Inferior parietal cortex (tissue), 1 donor: ENCODE results near the gene CYP19A1.

Experiments
- DNase-seq: peaks from one replicate; pipeline ENCODE4 v3.0.0-alpha.2; 2016; ENCODE audit errors: extremely low spot score

The CYP19A1 gene

DNA sequence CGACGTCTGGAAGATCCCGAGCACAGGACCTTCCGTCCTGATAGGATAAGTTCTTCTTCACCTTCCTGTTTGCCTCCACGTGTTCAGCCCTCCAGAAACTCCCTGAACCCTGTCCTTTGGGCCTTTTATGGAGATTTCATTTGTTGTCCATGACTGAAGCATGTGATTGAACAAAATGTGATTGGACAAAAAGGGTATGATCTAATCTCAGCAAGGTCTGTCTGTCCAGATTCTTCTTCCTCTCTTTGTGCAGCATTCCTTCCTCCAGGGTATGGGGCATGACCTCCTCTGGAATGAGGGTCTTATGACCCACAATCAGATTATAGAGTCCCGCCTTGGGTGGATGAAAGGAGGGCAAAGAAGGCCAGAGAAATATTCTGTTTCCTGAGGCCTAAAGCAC, at the start of gene CYP19A1:
Gene CYP19A1 (minus strand): TSS at position 101 of the 400 bp plus-strand sequence. CDS start 95,684 bp downstream, outside the sequence.
- no peak for DNase-seq

GRCh38 chr15:51387699-51388041, 49.3 kb upstream of the CYP19A1 start:
- no peak for DNase-seq

DNA sequence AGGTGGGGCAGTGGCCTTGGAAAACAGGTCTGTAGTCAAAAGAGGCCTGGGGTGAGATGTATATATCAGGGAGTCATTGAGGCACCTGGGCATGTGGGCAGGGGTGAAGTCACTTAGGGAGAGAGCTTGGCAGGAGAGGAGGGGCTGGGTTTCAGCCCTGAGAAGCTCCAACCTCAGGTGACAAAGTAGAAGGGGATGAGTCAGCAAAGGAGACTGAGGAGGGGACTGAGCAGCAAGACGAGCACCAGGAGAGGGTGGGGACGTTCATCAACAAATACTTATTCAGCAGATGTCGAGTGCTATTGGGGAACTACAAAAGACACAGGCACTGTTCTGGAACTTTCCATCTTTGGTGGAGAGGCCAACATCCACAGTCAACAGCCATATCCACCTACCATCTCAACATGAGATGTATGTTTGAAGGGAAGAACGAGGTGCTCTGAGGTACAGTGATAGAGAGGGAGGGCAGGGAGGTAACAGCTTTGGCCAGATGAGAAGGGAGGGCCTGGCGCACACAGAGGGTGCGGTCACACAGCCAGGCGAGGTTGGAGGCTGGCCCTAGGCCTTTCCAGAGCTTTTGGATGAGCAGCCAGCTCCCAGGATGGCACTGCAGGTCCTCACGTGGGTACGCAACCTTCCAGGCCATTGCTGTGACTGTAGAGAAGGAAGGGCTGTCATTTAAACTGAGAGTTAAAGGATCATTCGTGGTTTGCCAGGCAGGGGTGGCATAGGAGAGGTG, 48.7 kb upstream of the CYP19A1 start:
- DNase-seq = no peak

DNA sequence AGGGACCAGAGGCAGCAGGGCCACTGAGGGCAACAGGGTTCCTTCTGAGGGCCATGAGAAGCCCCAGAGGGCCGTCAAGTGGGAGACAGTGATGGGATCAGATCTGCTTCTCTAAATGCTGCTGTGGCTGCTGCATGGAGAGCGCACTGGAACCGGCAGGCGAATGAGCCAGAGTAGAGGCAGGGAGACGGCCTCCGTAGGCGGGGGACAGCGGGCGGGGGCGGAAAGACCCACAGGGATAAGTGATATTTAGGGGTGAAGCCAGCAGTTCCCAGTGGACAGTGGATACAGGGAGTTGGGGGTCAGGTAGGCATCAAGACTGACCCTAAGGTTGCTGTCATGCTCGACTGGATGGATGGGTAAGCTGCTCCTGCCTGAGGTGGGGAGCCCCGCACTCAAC, 48.1 kb upstream of the CYP19A1 start:
- DNase-seq = no peak

DNA sequence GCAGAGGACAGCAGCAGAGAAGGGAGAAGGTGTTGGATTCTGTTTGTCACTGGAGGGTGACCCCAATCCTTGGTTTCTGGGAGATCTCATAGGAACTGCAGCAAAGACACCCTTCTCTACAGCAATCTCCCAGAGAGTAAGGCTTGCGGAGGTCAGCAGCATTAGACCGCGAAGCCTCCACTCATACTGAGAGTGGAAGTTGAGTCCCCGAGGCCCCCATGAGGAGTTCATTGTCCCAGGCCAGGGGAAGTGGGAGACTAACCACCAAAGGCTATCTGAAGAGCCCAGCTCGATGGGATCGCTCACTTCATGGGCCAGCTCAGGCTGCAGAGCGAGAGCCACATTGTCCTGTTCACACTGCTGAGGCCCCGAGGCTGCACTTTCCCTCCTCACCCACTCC, 47.6 kb upstream of the CYP19A1 start:
- no peak for DNase-seq

DNA sequence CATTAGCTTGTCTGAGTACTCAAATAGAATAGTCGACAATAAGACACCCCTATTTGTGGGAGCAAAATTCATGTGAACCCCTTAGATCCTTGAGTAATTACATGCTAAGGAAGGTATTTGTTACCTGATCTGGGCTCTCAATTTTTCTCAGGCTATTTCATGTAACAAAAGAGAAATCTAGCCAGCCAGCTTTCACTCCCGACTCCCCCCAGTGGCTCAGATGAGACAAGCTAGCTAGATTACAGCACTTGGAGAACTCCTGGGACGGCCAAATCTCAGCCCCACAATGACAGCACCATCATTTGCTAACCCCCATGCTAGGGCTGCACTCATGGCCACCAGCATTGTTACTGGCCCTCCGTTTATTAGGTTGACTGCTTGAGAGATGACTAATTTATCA, 44.4 kb upstream of the CYP19A1 start:
- DNase-seq = peak; percentile 65

GRCh38 chr15:51380999-51381806, 42.8 kb upstream of the CYP19A1 start:
- peak; percentile 88 for DNase-seq

DNA sequence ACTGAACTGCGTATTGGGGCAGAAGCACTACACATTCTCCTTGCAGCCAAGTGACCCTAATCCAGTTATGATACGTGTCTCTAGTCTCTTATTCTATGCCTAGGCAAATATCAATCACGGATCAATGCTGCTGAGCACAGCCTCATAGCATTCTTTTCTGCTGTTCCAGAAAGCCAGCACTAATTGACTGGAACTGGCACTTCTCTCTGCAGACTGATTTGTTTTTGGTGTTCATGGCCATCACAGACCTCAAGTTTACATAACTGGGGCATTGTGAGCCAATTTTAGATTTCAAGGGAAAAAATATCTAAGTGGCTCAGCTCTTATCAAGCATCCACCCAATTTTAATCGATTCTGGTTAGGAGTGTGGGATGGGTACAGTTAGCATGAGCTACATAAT, 41.0 kb upstream of the CYP19A1 start:
- no peak for DNase-seq

- no peak for DNase-seq
Measured at GRCh38 chr15:51378406-51378805, 40.0 kb upstream of the CYP19A1 start.

DNA sequence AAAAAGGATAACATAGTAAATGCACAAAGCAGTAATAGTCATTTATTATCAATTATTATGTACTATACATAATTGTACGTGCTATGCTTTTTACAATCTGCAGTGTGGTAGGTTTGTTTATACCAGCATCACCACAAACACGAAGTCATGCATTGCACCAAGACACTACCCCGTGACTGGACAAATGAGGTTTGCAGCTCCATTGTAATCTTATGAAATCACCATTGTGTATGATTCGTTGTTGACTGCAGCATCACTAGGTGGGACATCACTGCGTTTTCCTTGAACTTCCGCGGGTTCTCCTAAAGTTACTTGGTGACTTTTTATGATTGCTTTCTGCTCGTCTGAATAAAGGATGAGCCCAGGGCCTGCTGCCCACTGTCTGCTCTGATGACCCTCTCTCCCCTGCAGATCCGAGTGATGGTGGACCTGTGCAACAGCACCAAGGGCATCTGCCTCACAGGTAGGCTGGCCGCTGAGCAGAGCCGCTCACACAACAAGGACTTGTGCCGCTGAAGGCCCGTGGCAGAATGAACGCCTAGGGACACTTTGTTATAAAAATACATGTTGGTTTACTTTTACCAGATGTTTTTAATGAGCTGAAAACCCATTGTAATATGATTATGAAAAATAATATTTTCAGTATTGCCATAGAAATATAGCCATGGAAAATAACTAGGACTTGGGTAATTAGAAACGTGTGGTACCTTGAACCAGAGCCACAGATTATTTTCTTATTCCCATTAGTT, 38.8 kb upstream of the CYP19A1 start:
- DNase-seq = peak; percentile 53

GRCh38 chr15:51375966-51376640, 37.7 kb upstream of the CYP19A1 start:
- no peak for DNase-seq

DNA sequence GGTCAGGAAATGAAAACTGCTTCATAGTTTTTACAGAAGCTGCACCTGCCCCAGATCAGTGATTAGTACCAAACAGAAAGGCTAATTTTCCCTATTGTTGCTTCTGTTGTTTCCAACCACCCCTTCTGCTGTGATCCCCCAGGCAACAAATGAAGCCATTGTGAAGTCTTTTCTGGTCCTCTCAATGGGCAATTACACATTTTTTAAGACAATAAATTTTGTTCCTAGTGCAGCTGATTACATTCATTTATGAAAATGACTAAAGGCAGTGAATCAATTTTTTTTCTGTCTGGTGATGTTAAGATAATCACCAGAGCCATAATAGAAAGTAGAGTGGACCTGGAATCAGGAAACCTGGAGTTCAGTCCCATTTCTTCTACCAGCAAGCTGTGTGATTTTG, 35.7 kb upstream of the CYP19A1 start:
- DNase-seq = no peak

DNA sequence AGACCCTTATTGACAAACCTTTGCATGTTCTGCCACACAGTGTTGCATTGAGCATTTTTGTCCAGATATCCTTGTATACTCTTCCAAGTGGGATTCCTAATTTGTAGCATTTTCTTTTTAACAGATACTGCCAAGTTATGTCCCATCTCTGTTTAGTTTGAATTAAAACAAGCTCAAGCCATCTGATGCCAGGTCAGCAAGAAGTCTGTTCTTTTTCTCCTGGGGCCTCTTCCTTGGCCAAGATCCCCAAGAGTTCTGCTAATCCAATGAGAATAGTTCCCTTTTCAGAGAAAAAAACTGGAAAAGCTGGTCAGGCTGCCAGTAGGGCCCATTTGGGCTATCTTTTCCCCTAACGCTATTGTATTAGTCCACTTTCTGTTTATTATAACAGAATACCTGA, 32.9 kb upstream of the CYP19A1 start:
- DNase-seq = no peak

GRCh38 chr15:51369451-51369761, 31.0 kb upstream of the CYP19A1 start:
- DNase-seq = no peak

GRCh38 chr15:51368751-51369450, 30.5 kb upstream of the CYP19A1 start:
- DNase-seq = no peak

- DNase-seq = no peak
Measured at GRCh38 chr15:51368307-51368706, 29.9 kb upstream of the CYP19A1 start.

GRCh38 chr15:51367322-51367976, 29.1 kb upstream of the CYP19A1 start:
- no peak for DNase-seq

- no peak for DNase-seq
Measured at GRCh38 chr15:51366920-51367319, 28.5 kb upstream of the CYP19A1 start.

DNA sequence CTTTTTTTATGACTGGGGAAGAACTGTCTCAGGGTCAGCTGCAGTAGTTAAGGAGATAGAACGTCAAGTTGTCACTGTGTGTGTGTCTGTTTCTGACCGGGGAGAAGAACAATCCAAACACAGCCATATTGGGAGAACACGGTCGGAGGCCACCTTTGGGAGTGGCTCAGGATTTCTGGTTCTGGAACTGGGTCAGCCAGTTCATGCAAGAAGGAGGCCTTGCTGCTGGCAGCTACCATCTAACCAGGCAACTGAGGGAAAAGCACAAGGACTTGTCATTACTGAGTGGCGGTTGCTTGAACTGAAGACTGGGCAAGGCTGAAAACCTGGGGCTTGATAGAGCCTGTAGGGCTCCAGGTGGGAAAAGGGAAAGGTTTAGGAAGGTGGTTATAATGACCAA, 27.7 kb upstream of the CYP19A1 start:
- DNase-seq = no peak

- no peak for DNase-seq
Measured at GRCh38 chr15:51365417-51365816, 27.0 kb upstream of the CYP19A1 start.

DNA sequence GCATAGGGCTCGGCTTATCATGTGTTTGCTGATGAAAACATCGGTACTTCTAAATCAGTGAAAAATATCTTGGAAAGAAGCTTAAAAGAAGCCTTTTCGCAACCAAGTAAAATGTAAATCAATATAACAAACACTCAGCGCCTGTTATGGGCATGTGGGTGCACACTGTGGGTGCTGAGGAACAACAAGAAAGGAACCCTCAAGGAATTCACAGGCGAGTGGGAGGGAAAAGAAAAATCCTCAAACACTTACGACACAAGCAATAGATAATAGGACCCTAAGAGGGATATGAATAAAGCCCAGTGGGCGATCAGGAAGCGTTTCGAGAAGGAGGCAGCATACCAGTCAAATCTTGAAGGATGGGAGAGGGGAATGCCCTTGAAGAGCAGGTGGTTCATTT, 25.0 kb upstream of the CYP19A1 start:
- DNase-seq = no peak
